ENCODE data around the gene HACD1. TPM values are rescaled to one million over a fixed set of nuclear protein-coding genes. Genes with fewer than 3 reads are reported as not detected.

HACD1 gene
- total RNA-seq, 1 experiment from 2014 or later = 29.6 TPM

- Histone ChIP-seq H2AFZ (no peak overlapping the region), H3K27ac (no peak overlapping the region), H3K4me3 (no peak overlapping the region), H3F3A (ENCODE audit: insufficient read depth, low read depth) (peaks cover 27% of the 10 kb centered on the region), H3K79me2 (ENCODE audit: low read depth) (peaks cover 80% of the 10 kb centered on the region), H4K20me1 (ENCODE audit: insufficient read depth) (no peaks in the 10 kb centered on the region), H3K9me3 (ENCODE audit: insufficient read depth, low read depth) (no peaks in the 10 kb centered on the region), H3K4me2 (no peak overlapping the region), H3K9me2 (ENCODE audit: insufficient read depth) (no peaks in the 10 kb centered on the region), H3K4me1 (replicated peaks; ENCODE audit: insufficient read depth) (peaks cover 37% of the 10 kb centered on the region), H3K27me3 (ENCODE audit: insufficient read depth, low read depth) (no peaks in the 10 kb centered on the region), H3K36me3 (ENCODE audit: low read depth) (no peaks in the 10 kb centered on the region)
- ChIA-PET POLR2A (ENCODE audit: unreplicated experiment) (no interaction called here), CTCF (no interaction called here)
- intact Hi-C loops (cut with micrococcal nuclease; ENCODE audit: unreplicated experiment) = no loop called here
- no peak for DNase-seq
- TF ChIP-seq, protein P1, sequence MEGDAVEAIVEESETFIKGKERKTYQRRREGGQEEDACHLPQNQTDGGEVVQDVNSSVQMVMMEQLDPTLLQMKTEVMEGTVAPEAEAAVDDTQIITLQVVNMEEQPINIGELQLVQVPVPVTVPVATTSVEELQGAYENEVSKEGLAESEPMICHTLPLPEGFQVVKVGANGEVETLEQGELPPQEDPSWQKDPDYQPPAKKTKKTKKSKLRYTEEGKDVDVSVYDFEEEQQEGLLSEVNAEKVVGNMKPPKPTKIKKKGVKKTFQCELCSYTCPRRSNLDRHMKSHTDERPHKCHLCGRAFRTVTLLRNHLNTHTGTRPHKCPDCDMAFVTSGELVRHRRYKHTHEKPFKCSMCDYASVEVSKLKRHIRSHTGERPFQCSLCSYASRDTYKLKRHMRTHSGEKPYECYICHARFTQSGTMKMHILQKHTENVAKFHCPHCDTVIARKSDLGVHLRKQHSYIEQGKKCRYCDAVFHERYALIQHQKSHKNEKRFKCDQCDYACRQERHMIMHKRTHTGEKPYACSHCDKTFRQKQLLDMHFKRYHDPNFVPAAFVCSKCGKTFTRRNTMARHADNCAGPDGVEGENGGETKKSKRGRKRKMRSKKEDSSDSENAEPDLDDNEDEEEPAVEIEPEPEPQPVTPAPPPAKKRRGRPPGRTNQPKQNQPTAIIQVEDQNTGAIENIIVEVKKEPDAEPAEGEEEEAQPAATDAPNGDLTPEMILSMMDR (conservative IDR thresholded peaks at IDR 0.05) = no peak
- no peak for TF ChIP-seq EZH2 (IDR thresholded peaks at IDR 0.05; ENCODE audit: low read depth)
- no TSS peak for BruUV-seq (replicated peaks)
Measured at GRCh38 chr10:17659365-17659764, 42.2 kb upstream of the HACD1 start.

GRCh38 chr10:17657103-17657500 is 39.9 kb upstream of the HACD1 start:
- no peaks in the 10 kb centered on the region for H3K27me3 ChIP-seq (ENCODE audit: insufficient read depth, low read depth)
- H3K4me2 ChIP-seq = peak overlapping the region; percentile 60
- no peaks in the 10 kb centered on the region for H3K9me2 ChIP-seq (ENCODE audit: insufficient read depth)
- BruUV-seq (replicated peaks) = no TSS peak
- POLR2A ChIA-PET (ENCODE audit: unreplicated experiment) = interaction anchor here (1.3 kb wide), 1 partner anchor 39 kb away, joined by 5 read pairs; no protein-coding TSS in a partner anchor
- peaks cover 39% of the 10 kb centered on the region for H3K4me1 ChIP-seq (replicated peaks; ENCODE audit: insufficient read depth)
- CTCF ChIA-PET = no interaction called here
- no peak overlapping the region for H3K4me3 ChIP-seq
- H3K36me3 ChIP-seq (ENCODE audit: low read depth) = peaks cover 17% of the 10 kb centered on the region
- peak overlapping the region; percentile 85 for H3K27ac ChIP-seq
- H3K9me3 ChIP-seq (ENCODE audit: insufficient read depth, low read depth) = peaks cover 7% of the 10 kb centered on the region; the same call in 1 of the 2 replicates
- intact Hi-C loops (cut with micrococcal nuclease; ENCODE audit: unreplicated experiment) = no loop called here
- DNase-seq = no peak
- no peak for TF ChIP-seq EZH2 (IDR thresholded peaks at IDR 0.05; ENCODE audit: low read depth)
- TF ChIP-seq, protein P1 (conservative IDR thresholded peaks at IDR 0.05) = no peak
- peaks cover 89% of the 10 kb centered on the region for H3K79me2 ChIP-seq (ENCODE audit: low read depth)
- H3F3A ChIP-seq (ENCODE audit: insufficient read depth, low read depth) = peaks cover 32% of the 10 kb centered on the region
- no peak overlapping the region for H2AFZ ChIP-seq
- no peaks in the 10 kb centered on the region for H4K20me1 ChIP-seq (ENCODE audit: insufficient read depth)

DNA sequence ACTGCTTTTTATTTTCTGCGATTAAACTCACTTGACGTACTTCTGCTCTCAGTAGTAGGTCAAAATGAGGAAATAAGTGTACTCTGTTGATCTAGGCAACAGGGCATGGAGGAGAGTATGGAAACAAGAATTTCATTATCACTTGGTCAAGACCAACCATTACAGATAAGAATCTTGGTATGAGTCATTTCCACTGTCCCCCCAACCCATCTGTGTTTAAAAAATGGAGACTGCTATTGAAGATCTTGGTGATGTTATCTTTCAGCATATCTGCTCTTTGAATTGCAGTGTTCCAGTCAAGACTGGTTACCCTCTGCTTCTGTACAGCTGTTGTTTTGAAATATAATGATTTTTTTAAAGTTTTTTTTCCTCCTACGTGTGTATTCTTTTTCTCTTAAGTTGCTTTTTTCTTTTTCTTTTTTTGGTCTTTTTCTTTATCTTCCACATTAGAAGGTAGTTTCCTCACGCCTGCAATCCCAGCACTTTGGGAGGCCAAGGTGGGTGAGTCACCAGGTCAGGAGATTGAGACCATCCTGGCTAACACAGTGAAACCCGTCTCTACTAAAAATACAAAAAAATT is 38.5 kb upstream of the HACD1 start:
- peaks cover 9% of the 10 kb centered on the region; the same call in 1 of the 2 replicates for H3K9me3 ChIP-seq (ENCODE audit: insufficient read depth, low read depth)
- peaks cover 32% of the 10 kb centered on the region for H3F3A ChIP-seq (ENCODE audit: insufficient read depth, low read depth)
- no peaks in the 10 kb centered on the region for H3K27me3 ChIP-seq (ENCODE audit: insufficient read depth, low read depth)
- H3K79me2 ChIP-seq (ENCODE audit: low read depth) = peaks cover 89% of the 10 kb centered on the region
- intact Hi-C loops (cut with micrococcal nuclease; ENCODE audit: unreplicated experiment) = loop anchor here (1.0 kb wide), 1 partner anchor 11 kb away; the partner anchor contains the start of gene STAM
- peak overlapping the region; percentile 24 for H3K4me3 ChIP-seq
- H3K27ac ChIP-seq = peak overlapping the region; percentile 85
- H3K4me2 ChIP-seq = peak overlapping the region; percentile 60
- H3K4me1 ChIP-seq (replicated peaks; ENCODE audit: insufficient read depth) = peaks cover 39% of the 10 kb centered on the region
- TF ChIP-seq EZH2 (IDR thresholded peaks at IDR 0.05; ENCODE audit: low read depth) = no peak
- TF ChIP-seq, protein P1 (conservative IDR thresholded peaks at IDR 0.05) = no peak
- no peak overlapping the region for H2AFZ ChIP-seq
- CTCF ChIA-PET = no interaction called here
- no peaks in the 10 kb centered on the region for H4K20me1 ChIP-seq (ENCODE audit: insufficient read depth)
- peak; percentile 30 to 87 for DNase-seq
- BruUV-seq (replicated peaks) = no TSS peak
- H3K36me3 ChIP-seq (ENCODE audit: low read depth) = peaks cover 20% of the 10 kb centered on the region
- no peaks in the 10 kb centered on the region for H3K9me2 ChIP-seq (ENCODE audit: insufficient read depth)
- POLR2A ChIA-PET (ENCODE audit: unreplicated experiment) = interaction anchor here (1.3 kb wide), 1 partner anchor 38 kb away, joined by 5 read pairs; no protein-coding TSS in a partner anchor
